SK-N-MC (cell line): ENCODE data around the gene SLC6A3.

Experiments
- EZH2 ChIP-seq: fragments of 200-600 bp; sonication (generic); IDR thresholded peaks from one replicate; pipeline ENCODE4 v1.6.1; 2017; ENCODE audit warnings: antibody characterized with exemption
- POLR2AphosphoS5 ChIP-seq: IDR thresholded peaks from 2 replicates; pipeline ENCODE4 v1.6.1; 2012; ENCODE audit warnings: mild to moderate bottlenecking, low read depth, low read length, borderline replicate concordance

- TF ChIP-seq EZH2 (no peak), POLR2AphosphoS5 (no peak)
Observed at GRCh38 chr5:1453613-1454012, 8.4 kb upstream of the SLC6A3 start.
